Left renal cortex interstitium (tissue), 4 donors: Measurements from ENCODE around the gene SV2C. TPM values are rescaled to one million over a fixed set of nuclear protein-coding genes. Genes with fewer than 3 reads are reported as not detected.
A peak's percentile ranks its signal among the peaks of the same experiment; 100 is the strongest.
"Not testable (repeated sequence)": the region's sequence is repeated elsewhere in the genome, so short reads cannot be mapped to it uniquely, and the experiment has no call there.

Experiments
- DNase-seq, 4 donors: peaks; one replicate each; pipeline ENCODE4 v3.0.0-alpha.2; 2013; ENCODE audit warnings: low read depth in 4 of 4, low spot score in 2 of 4, missing footprints in 1 of 4
- polyA plus RNA-seq, 4 donors: library from polyadenylated mRNA; unstranded; fragments of 120-200 nt; gene quantifications; one replicate each; pipeline ENCODE4 v1.2.1, GENCODE V29; 2013; ENCODE audit not compliant: insufficient read length in 4 of 4

Gene SV2C
- polyA plus RNA-seq, 4 donors = 0.05 to 0.69 (median 0.15) TPM

- DNase-seq = no peak
Measured at GRCh38 chr5:76290321-76290757, 207.2 kb downstream of the SV2C start.

GRCh38 chr5:76291305-76292077, 208.3 kb downstream of the SV2C start:
- peak in 2 of 4 donors; percentile 28 to 36 for DNase-seq

- no peak for DNase-seq
Measured at GRCh38 chr5:76292620-76293322, 209.6 kb downstream of the SV2C start.

GRCh38 chr5:76294573-76294972, 211.4 kb downstream of the SV2C start:
- no peak for DNase-seq

GRCh38 chr5:76298852-76299251, 215.7 kb downstream of the SV2C start:
- no peak for DNase-seq

- no peak for DNase-seq
Measured at GRCh38 chr5:76299592-76299991, 216.4 kb downstream of the SV2C start.

- not testable (repeated sequence) for DNase-seq
Measured at GRCh38 chr5:76301932-76302331, 218.7 kb downstream of the SV2C start.

GRCh38 chr5:76302661-76303060, 219.5 kb downstream of the SV2C start:
- DNase-seq = not testable (repeated sequence)

- no peak for DNase-seq
Measured at GRCh38 chr5:76303921-76304320, 220.7 kb downstream of the SV2C start.

GRCh38 chr5:76305269-76305668, 222.1 kb downstream of the SV2C start:
- DNase-seq = no peak

GRCh38 chr5:76305775-76306174, 222.6 kb downstream of the SV2C start:
- DNase-seq = no peak

- no peak for DNase-seq
Measured at GRCh38 chr5:76310208-76310607, 227.0 kb downstream of the SV2C start.

GRCh38 chr5:76312783-76313182, 229.6 kb downstream of the SV2C start:
- DNase-seq = no peak

- DNase-seq = no peak
Measured at GRCh38 chr5:76314643-76315042, 231.5 kb downstream of the SV2C start.

- no peak for DNase-seq
Measured at GRCh38 chr5:76319673-76320072, 236.5 kb downstream of the SV2C start.

- not testable (repeated sequence) for DNase-seq
Measured at GRCh38 chr5:76323494-76323893, 240.3 kb downstream of the SV2C start.

GRCh38 chr5:76325326-76325725, 242.1 kb downstream of the SV2C start:
- DNase-seq = no peak

- no peak for DNase-seq
Measured at GRCh38 chr5:76325876-76326491, 242.8 kb downstream of the SV2C start.

GRCh38 chr5:76326577-76327302, 243.6 kb downstream of the SV2C start:
- DNase-seq = no peak

GRCh38 chr5:76329346-76329745, 246.2 kb downstream of the SV2C start:
- DNase-seq = no peak

- DNase-seq = no peak
Measured at GRCh38 chr5:76331126-76331525, 247.9 kb downstream of the SV2C start.
